ENCODE data around the gene FAM216A.

The FAM216A gene

DNA sequence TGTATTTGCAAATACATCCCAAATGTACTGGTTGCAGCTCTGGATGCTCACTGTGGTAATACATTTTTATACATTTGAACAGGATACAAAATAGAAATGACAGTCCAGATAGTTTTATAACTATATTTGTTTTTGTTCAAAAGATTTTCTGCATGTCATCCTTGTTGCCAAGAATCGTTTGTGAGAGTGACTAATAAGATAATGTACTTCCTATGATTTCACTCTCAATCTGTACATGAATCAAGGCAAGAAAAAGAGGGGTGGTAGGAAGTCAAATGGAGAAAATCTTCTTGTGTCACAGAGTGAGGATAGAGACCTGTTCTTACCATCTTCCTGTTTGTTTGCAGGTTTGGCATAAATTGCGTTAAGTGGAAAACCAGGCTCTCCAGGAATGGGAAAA lies 32.4 kb upstream of the FAM216A start:
- Histone ChIP-seq H3K27me3 (ENCODE audit: low read length) (no peaks in the 10 kb centered on the region), H3K9me2 (replicated peaks; ENCODE audit: insufficient read depth, low read length) (no peaks in the 10 kb centered on the region), H3K4me2 (ENCODE audit: low read depth, low read length, poor library complexity, severe bottlenecking) (no peak overlapping the region), H3K4me3 (ENCODE audit: insufficient read depth, low read length, poor library complexity, severe bottlenecking) (no peak overlapping the region), H3K36me3 (ENCODE audit: low read length) (peaks cover 18% of the 10 kb centered on the region; the same call in 1 of the 2 replicates), H3K27ac (ENCODE audit: low read depth, low read length) (no peak overlapping the region), H4K20me1 (ENCODE audit: low read depth, low read length) (no peaks in the 10 kb centered on the region), H3K9ac (ENCODE audit: low read length) (no peak overlapping the region), H2AFZ (ENCODE audit: low read depth, low read length, severe bottlenecking) (no peak overlapping the region), H3F3A (ENCODE audit: insufficient read depth) (peaks cover 36% of the 10 kb centered on the region), H3K79me2 (ENCODE audit: insufficient read depth, low read length) (0 out of 2 replicates have a peak, but pooled peaks cover 4% of the 10 kb centered on the region), H3K9me3 (ENCODE audit: insufficient read depth, low read length) (no peaks in the 10 kb centered on the region)
- TF ChIP-seq, protein P1, sequence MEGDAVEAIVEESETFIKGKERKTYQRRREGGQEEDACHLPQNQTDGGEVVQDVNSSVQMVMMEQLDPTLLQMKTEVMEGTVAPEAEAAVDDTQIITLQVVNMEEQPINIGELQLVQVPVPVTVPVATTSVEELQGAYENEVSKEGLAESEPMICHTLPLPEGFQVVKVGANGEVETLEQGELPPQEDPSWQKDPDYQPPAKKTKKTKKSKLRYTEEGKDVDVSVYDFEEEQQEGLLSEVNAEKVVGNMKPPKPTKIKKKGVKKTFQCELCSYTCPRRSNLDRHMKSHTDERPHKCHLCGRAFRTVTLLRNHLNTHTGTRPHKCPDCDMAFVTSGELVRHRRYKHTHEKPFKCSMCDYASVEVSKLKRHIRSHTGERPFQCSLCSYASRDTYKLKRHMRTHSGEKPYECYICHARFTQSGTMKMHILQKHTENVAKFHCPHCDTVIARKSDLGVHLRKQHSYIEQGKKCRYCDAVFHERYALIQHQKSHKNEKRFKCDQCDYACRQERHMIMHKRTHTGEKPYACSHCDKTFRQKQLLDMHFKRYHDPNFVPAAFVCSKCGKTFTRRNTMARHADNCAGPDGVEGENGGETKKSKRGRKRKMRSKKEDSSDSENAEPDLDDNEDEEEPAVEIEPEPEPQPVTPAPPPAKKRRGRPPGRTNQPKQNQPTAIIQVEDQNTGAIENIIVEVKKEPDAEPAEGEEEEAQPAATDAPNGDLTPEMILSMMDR (IDR thresholded peaks at IDR 0.05; ENCODE audit: insufficient read depth, low read length, poor library complexity, severe bottlenecking): no peak
- no peak for TF ChIP-seq EZH2phosphoT487 (conservative IDR thresholded peaks at IDR 0.05; ENCODE audit: low read length)

DNA sequence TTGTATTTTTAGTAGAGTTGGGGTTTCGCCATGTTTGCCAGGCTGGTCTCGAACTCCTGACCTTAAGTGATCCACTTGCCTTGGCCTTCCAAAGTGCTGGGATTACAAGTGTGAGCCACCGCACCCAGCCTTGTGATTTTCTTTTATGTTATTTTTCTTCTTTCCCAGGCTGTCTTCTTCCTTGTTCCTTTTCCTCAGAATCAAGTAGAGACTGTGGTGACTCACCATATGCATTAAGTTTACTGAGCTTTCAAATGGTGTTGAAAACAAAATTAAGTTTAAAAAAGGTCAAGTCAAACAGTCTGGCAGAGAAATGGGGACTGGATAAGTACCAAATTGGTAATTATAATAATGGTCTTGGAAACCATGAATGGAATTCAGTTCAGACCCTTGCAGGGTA lies 24.2 kb upstream of the FAM216A start:
- Histone ChIP-seq H2AFZ (ENCODE audit: low read depth, low read length, severe bottlenecking) (no peak overlapping the region), H3K9me2 (replicated peaks; ENCODE audit: insufficient read depth, low read length) (no peaks in the 10 kb centered on the region), H3F3A (ENCODE audit: insufficient read depth) (0 out of 2 replicates have a peak, but pooled peaks cover 4% of the 10 kb centered on the region), H3K4me2 (ENCODE audit: low read depth, low read length, poor library complexity, severe bottlenecking) (no peak overlapping the region), H3K27me3 (ENCODE audit: low read length) (no peaks in the 10 kb centered on the region), H3K36me3 (ENCODE audit: low read length) (peaks cover 35% of the 10 kb centered on the region), H3K4me3 (ENCODE audit: insufficient read depth, low read length, poor library complexity, severe bottlenecking) (no peak overlapping the region), H3K79me2 (ENCODE audit: insufficient read depth, low read length) (peaks cover 66% of the 10 kb centered on the region), H4K20me1 (ENCODE audit: low read depth, low read length) (peaks cover 12% of the 10 kb centered on the region; the same call in 1 of the 2 replicates), H3K9ac (ENCODE audit: low read length) (no peak overlapping the region), H3K27ac (ENCODE audit: low read depth, low read length) (no peak overlapping the region), H3K9me3 (ENCODE audit: insufficient read depth, low read length) (no peaks in the 10 kb centered on the region)
- TF ChIP-seq, protein P1 (IDR thresholded peaks at IDR 0.05; ENCODE audit: insufficient read depth, low read length, poor library complexity, severe bottlenecking): no peak
- no peak for TF ChIP-seq EZH2phosphoT487 (conservative IDR thresholded peaks at IDR 0.05; ENCODE audit: low read length)

DNA sequence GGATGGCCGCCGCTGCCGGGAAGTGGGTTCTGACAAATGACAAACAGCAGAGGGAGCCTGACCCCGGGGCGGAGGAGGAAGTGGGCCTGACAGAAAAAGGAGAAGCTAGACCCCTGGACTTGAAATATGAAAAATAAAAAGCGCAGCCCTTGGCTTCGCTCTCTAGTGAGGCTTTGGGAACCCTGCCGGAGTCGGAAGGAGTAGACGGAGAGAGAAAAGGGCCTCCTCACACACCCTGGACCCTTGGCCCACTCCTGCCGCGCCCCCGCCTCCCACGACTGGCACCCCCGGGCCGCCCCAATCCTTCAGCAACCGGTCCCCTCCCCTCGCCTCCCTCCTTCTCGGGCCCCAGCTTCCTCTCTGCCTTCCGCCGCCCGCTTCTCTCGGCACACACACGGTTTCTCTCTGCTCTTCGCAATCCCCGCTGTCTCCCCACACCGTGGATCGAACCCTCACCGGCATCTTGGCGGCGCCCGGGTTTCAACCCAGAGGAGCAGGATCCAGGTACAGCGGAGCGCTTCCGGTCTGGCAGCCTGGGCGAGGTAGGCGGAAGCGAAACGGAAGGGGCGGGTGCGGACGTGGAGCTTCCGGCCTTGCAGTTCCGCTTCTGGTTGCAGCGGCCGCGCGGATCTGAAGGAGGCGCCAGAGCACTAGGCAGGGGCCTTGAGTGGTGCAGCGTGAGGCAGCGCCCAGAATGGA lies 18.7 kb upstream of the FAM216A start, which contains the start of gene ARPC3:
ARPC3 (minus strand) TSS at position 539 of the 699 bp plus-strand sequence; CDS start at position 462, 77 bp downstream.
- H3K27me3 ChIP-seq (ENCODE audit: low read length): no peaks in the 10 kb centered on the region

More for the DNA sequence above, 18.7 kb upstream of the FAM216A start, which contains the start of gene ARPC3:
- Histone ChIP-seq H3K9ac (ENCODE audit: low read length) (peak within 1 kb of the TSS; percentile 85), H3K9me3 (ENCODE audit: insufficient read depth, low read length) (no peaks in the 10 kb centered on the region), H3K36me3 (ENCODE audit: low read length) (peaks cover 21% of the 10 kb centered on the region), H4K20me1 (ENCODE audit: low read depth, low read length) (peaks cover 12% of the 10 kb centered on the region; the same call in 1 of the 2 replicates), H3K9me2 (replicated peaks; ENCODE audit: insufficient read depth, low read length) (no peaks in the 10 kb centered on the region), H3K4me2 (ENCODE audit: low read depth, low read length, poor library complexity, severe bottlenecking) (peak within 1 kb of the TSS; percentile 74), H3K4me3 (ENCODE audit: insufficient read depth, low read length, poor library complexity, severe bottlenecking) (peak within 1 kb of the TSS; percentile 75), H3K79me2 (ENCODE audit: insufficient read depth, low read length) (peaks cover 52% of the 10 kb centered on the region), H3K27ac (ENCODE audit: low read depth, low read length) (peak within 1 kb of the TSS; percentile 76), H3F3A (ENCODE audit: insufficient read depth) (peaks cover 27% of the 10 kb centered on the region), H2AFZ (ENCODE audit: low read depth, low read length, severe bottlenecking) (peak within 1 kb of the TSS; percentile 89)
- TF ChIP-seq EZH2phosphoT487 (conservative IDR thresholded peaks at IDR 0.05; ENCODE audit: low read length): no peak
- TF ChIP-seq, protein P1 (IDR thresholded peaks at IDR 0.05; ENCODE audit: insufficient read depth, low read length, poor library complexity, severe bottlenecking): peak; percentile 56
